Skeletal muscle tissue (tissue), 4 donors: ENCODE measurements around the gene RBM47. TPM values are rescaled to one million over a fixed set of nuclear protein-coding genes. Genes with fewer than 3 reads are reported as not detected.
A peak's percentile ranks its signal among the peaks of the same experiment; 100 is the strongest.
"Not testable (repeated sequence)": the region's sequence is repeated elsewhere in the genome, so short reads cannot be mapped to it uniquely, and the experiment has no call there.

Source experiments
- H3K27ac ChIP-seq: one replicate; pipeline ENCODE4 v1.7.0; 2013; ENCODE audit warnings: mild to moderate bottlenecking, low read depth, low read length, inconsistent platforms
- H3K27me3 ChIP-seq, 3 donors: one replicate each; pipeline ENCODE4 v1.7.0; 2013; ENCODE audit warnings: low read length in 3 of 3; ENCODE audit not compliant: control insufficient read depth in 3 of 3, insufficient read depth in 3 of 3
- H3K36me3 ChIP-seq, 3 donors: one replicate each; pipeline ENCODE4 v1.7.0; 2013; ENCODE audit warnings: low read length in 3 of 3; ENCODE audit not compliant: control insufficient read depth in 3 of 3, insufficient read depth in 3 of 3
- H3K4me1 ChIP-seq, 3 donors: one replicate each; pipeline ENCODE4 v1.7.0; 2013; ENCODE audit warnings: low read length in 3 of 3, mild to moderate bottlenecking in 3 of 3; ENCODE audit not compliant: control insufficient read depth in 3 of 3, insufficient read depth in 3 of 3
- H3K4me3 ChIP-seq, 3 donors: one replicate each; pipeline ENCODE4 v1.7.0; 2013; ENCODE audit warnings: low read length in 3 of 3
- H3K9ac ChIP-seq, 3 donors: one replicate each; pipeline ENCODE4 v1.7.0; 2013; ENCODE audit warnings: low read length in 3 of 3, mild to moderate bottlenecking in 3 of 3, moderate library complexity in 2 of 3, low read depth in 1 of 3
- H3K9me3 ChIP-seq, 3 donors: one replicate each; pipeline ENCODE4 v1.7.0; 2013; ENCODE audit warnings: low read length in 3 of 3; ENCODE audit not compliant: control insufficient read depth in 3 of 3
- total RNA-seq: library from RNA; depleted of rRNA; stranded (reverse); fragments of >200 nt; gene quantifications from one replicate; pipeline ENCODE4 v1.2.3, GENCODE V29; 2014
- donor health status: Osteomylitis.

RBM47 gene
- total RNA-seq, 1 donor from 2014 or later = 2.6 TPM

GRCh38 chr4:40395908-40396793 is 233.5 kb downstream of the RBM47 start:
- Histone ChIP-seq H3K4me1 (peaks cover 6 to 13% (median 13%) of the 10 kb centered on the region in 3 donors), H3K36me3 (no peaks in the 10 kb centered on the region), H3K4me3 (peak overlapping the region in 1 of 3 donors; percentile 24), H3K27ac (no peak overlapping the region), H3K9ac (no peak overlapping the region), H3K27me3 (no peaks in the 10 kb centered on the region), H3K9me3 (no peaks in the 10 kb centered on the region)

GRCh38 chr4:40395166-40395900 is 234.3 kb downstream of the RBM47 start:
- H3K27ac ChIP-seq = no peak overlapping the region

GRCh38 chr4:40394236-40394635 is 235.4 kb downstream of the RBM47 start:
- no peak overlapping the region for H3K9ac ChIP-seq
- no peak overlapping the region for H3K4me3 ChIP-seq
- no peaks in the 10 kb centered on the region for H3K9me3 ChIP-seq
- no peaks in the 10 kb centered on the region for H3K27me3 ChIP-seq
- H3K27ac ChIP-seq = no peak overlapping the region
- H3K4me1 ChIP-seq = peaks cover 6 to 13% (median 13%) of the 10 kb centered on the region in 3 donors
- H3K36me3 ChIP-seq = no peaks in the 10 kb centered on the region

More at GRCh38 chr4:40395166-40395900, 234.3 kb downstream of the RBM47 start:
- peaks cover 6 to 13% (median 13%) of the 10 kb centered on the region in 3 donors for H3K4me1 ChIP-seq
- H3K27me3 ChIP-seq = no peaks in the 10 kb centered on the region
- H3K9ac ChIP-seq = no peak overlapping the region
- H3K36me3 ChIP-seq = no peaks in the 10 kb centered on the region
- H3K4me3 ChIP-seq = peak overlapping the region in 1 of 3 donors; percentile 24
- H3K9me3 ChIP-seq = no peaks in the 10 kb centered on the region

GRCh38 chr4:40392241-40392640 is 237.4 kb downstream of the RBM47 start:
- not testable (repeated sequence) for H3K9ac ChIP-seq, H3K27me3 ChIP-seq, H3K36me3 ChIP-seq, H3K9me3 ChIP-seq, H3K4me3 ChIP-seq, H3K27ac ChIP-seq
- peaks cover 6 to 13% (median 13%) of the 10 kb centered on the region in 3 donors for H3K4me1 ChIP-seq

GRCh38 chr4:40389986-40390385 is 239.7 kb downstream of the RBM47 start:
- Histone ChIP-seq H3K4me1 (no peaks in the 10 kb centered on the region), H3K4me3 (no peak overlapping the region)

GRCh38 chr4:40388239-40388638 is 241.4 kb downstream of the RBM47 start:
- H3K36me3 ChIP-seq = no peaks in the 10 kb centered on the region
- no peaks in the 10 kb centered on the region for H3K4me1 ChIP-seq
- no peak overlapping the region for H3K27ac ChIP-seq
- H3K9me3 ChIP-seq = no peaks in the 10 kb centered on the region
- H3K27me3 ChIP-seq = no peaks in the 10 kb centered on the region
- no peak overlapping the region for H3K9ac ChIP-seq
- no peak overlapping the region for H3K4me3 ChIP-seq

More at GRCh38 chr4:40389986-40390385, 239.7 kb downstream of the RBM47 start:
- Histone ChIP-seq H3K36me3 (no peaks in the 10 kb centered on the region), H3K27me3 (no peaks in the 10 kb centered on the region), H3K27ac (no peak overlapping the region), H3K9me3 (no peaks in the 10 kb centered on the region), H3K9ac (no peak overlapping the region)

- no peak overlapping the region for H3K27ac ChIP-seq
- H3K4me3 ChIP-seq = no peak overlapping the region
- H3K9ac ChIP-seq = no peak overlapping the region
- H3K9me3 ChIP-seq = no peaks in the 10 kb centered on the region
- H3K36me3 ChIP-seq = no peaks in the 10 kb centered on the region
- H3K27me3 ChIP-seq = no peaks in the 10 kb centered on the region
- no peaks in the 10 kb centered on the region for H3K4me1 ChIP-seq
Measured at GRCh38 chr4:40380647-40381046, 249.0 kb downstream of the RBM47 start.

GRCh38 chr4:40379248-40379647 is 250.4 kb downstream of the RBM47 start:
- Histone ChIP-seq H3K27me3 (no peaks in the 10 kb centered on the region), H3K36me3 (no peaks in the 10 kb centered on the region), H3K9ac (no peak overlapping the region), H3K27ac (no peak overlapping the region), H3K4me1 (no peaks in the 10 kb centered on the region), H3K4me3 (no peak overlapping the region), H3K9me3 (no peaks in the 10 kb centered on the region)

GRCh38 chr4:40378619-40379018 is 251.0 kb downstream of the RBM47 start:
- H3K4me1 ChIP-seq = no peaks in the 10 kb centered on the region
- H3K36me3 ChIP-seq = no peaks in the 10 kb centered on the region
- H3K4me3 ChIP-seq = no peak overlapping the region
- H3K27me3 ChIP-seq = no peaks in the 10 kb centered on the region
- no peak overlapping the region for H3K9ac ChIP-seq
- H3K27ac ChIP-seq = no peak overlapping the region
- H3K9me3 ChIP-seq = no peaks in the 10 kb centered on the region
